Left lung (tissue), 10 donors: ENCODE results near the gene CRABP2. TPM values are rescaled to one million over a fixed set of nuclear protein-coding genes. Genes with fewer than 3 reads are reported as not detected.

Experiments used
- ATAC-seq: fragments of 200-7000 bp; cut with Tn5 transposase; one replicate; pipeline ENCODE4 v1.9.1; 2020; ENCODE audit warnings: moderate library complexity
- DNase-seq, 4 donors: peaks; one replicate each; pipeline ENCODE4 v3.0.0-alpha.2; 2013 to 2020
- H3K27ac ChIP-seq, 2 donors: fragments of 200-600 bp; sonication (generic) in 1 of 2; one replicate each; pipeline versions ENCODE4 v1.5.0 to v1.8.0; 2020 to 2021
- H3K27me3 ChIP-seq, 2 donors: fragments of 200-600 bp; sonication (generic) in 1 of 2; one replicate each; pipeline versions ENCODE4 v1.5.0 to v1.8.0; 2020 to 2021
- H3K36me3 ChIP-seq, 2 donors: fragments of 200-600 bp; sonication (generic) in 1 of 2; one replicate each; pipeline versions ENCODE4 v1.5.0 to v1.8.0; 2020 to 2021
- H3K4me1 ChIP-seq, 2 donors: fragments of 200-600 bp; one replicate each; pipeline ENCODE4 v1.8.0; 2021
- H3K4me3 ChIP-seq, 2 donors: fragments of 200-600 bp; sonication (generic) in 1 of 2; one replicate each; pipeline versions ENCODE4 v1.5.0 to v1.8.0; 2020 to 2021; ENCODE audit warnings: mild to moderate bottlenecking in 1 of 2
- H3K9me3 ChIP-seq, 2 donors: fragments of 200-600 bp; sonication (generic) in 1 of 2; one replicate each; pipeline versions ENCODE4 v1.5.0 to v1.8.0; 2020 to 2021
- CTCF ChIP-seq, 2 donors: fragments of 200-600 bp; sonication (generic) in 1 of 2; IDR thresholded peaks; one replicate each; pipeline versions ENCODE4 v1.5.0 to v1.8.0; 2021; ENCODE audit warnings: antibody characterized with exemption in 2 of 2
- intact Hi-C, 2 donors: fragments of 100-400 bp; cut with DNase I; formaldehyde crosslinking; loops; one replicate each; pipeline versions ENCODE4 v1.11.2 to v1.14.2; 2022
- polyA plus RNA-seq, 6 donors: library from polyadenylated mRNA; unstranded; fragments of 120-200 nt; gene quantifications; one replicate each; pipeline ENCODE4 v1.2.1, GENCODE V29; 2013; ENCODE audit not compliant: insufficient read length in 6 of 6
- total RNA-seq, 2 donors: library from RNA; stranded (reverse); fragmentation: NEBNext Ultra II Directional; extraction: Animal tissue kit (Norgen Biotek cat#: 25700); gene quantifications; one replicate each; pipeline ENCODE4 v1.2.1, GENCODE V29; 2021
- donor health status: DM: no; HTN: yes; CAD: no.
- donor health status: DM: no; HTN: no; CAD: no.

CRABP2 gene
- total and polyA plus RNA-seq, 8 donors, result 2.7 to 154 (median 98.4) TPM

GRCh38 chr1:156711011-156711817 is 5.8 kb upstream of the CRABP2 start:
- Histone ChIP-seq H3K9me3 (no peaks in the 10 kb centered on the region), H3K27ac (no peak overlapping the region), H3K4me1 (peaks cover 5 to 9% of the 10 kb centered on the region in 2 donors), H3K36me3 (peaks cover 0 to 8% of the 10 kb centered on the region in 2 donors), H3K27me3 (peaks cover 0 to 21% of the 10 kb centered on the region in 2 donors), H3K4me3 (no peak overlapping the region)
- intact Hi-C loops, result no loop called here
- no peak for DNase-seq
- no peak for ATAC-seq
- TF ChIP-seq CTCF (IDR thresholded peaks at IDR 0.05), result no peak

GRCh38 chr1:156709757-156710489 is 4.5 kb upstream of the CRABP2 start:
- peak; percentile 48 for ATAC-seq
- peak in 1 of 4 donors; percentile 53 for DNase-seq
- no peak overlapping the region for H3K4me3 ChIP-seq
- peaks cover 17 to 22% of the 10 kb centered on the region in 2 donors for H3K4me1 ChIP-seq
- H3K9me3 ChIP-seq, result no peaks in the 10 kb centered on the region
- intact Hi-C loops, result no loop called here
- H3K36me3 ChIP-seq, result no peaks in the 10 kb centered on the region
- H3K27ac ChIP-seq, result no peak overlapping the region
- no peak for TF ChIP-seq CTCF (IDR thresholded peaks at IDR 0.05)
- H3K27me3 ChIP-seq, result peaks cover 4 to 34% of the 10 kb centered on the region in 2 donors

GRCh38 chr1:156709031-156709430 is 3.6 kb upstream of the CRABP2 start:
- H3K9me3 ChIP-seq, result no peaks in the 10 kb centered on the region
- peaks cover 19 to 28% of the 10 kb centered on the region in 2 donors for H3K4me1 ChIP-seq
- TF ChIP-seq CTCF (IDR thresholded peaks at IDR 0.05), result no peak
- H3K36me3 ChIP-seq, result no peaks in the 10 kb centered on the region
- no peak overlapping the region for H3K4me3 ChIP-seq
- intact Hi-C loops, result no loop called here
- H3K27me3 ChIP-seq, result peaks cover 13 to 43% of the 10 kb centered on the region in 2 donors
- DNase-seq, result no peak
- H3K27ac ChIP-seq, result no peak overlapping the region
- no peak for ATAC-seq

- Histone ChIP-seq H3K27me3 (peaks cover 21 to 51% of the 10 kb centered on the region in 2 donors), H3K4me3 (no peak overlapping the region), H3K4me1 (peaks cover 19 to 28% of the 10 kb centered on the region in 2 donors), H3K36me3 (no peaks in the 10 kb centered on the region), H3K9me3 (no peaks in the 10 kb centered on the region), H3K27ac (peak overlapping the region in 1 of 2 donors; percentile 26)
- TF ChIP-seq CTCF (IDR thresholded peaks at IDR 0.05), result no peak
- DNase-seq (no peak), ATAC-seq (no peak)
- intact Hi-C loops, result no loop called here
These were observed 2.9 kb upstream of the CRABP2 start for GRCh38 chr1:156708218-156708661.
